HepG2 (cell line): Measurements from ENCODE around the gene NTN5. TPM values are rescaled to one million over a fixed set of nuclear protein-coding genes. Genes with fewer than 3 reads are reported as not detected.
A peak's percentile ranks its signal among the peaks of the same experiment; 100 is the strongest.

ENCODE experiments used
- ATF6 ChIP-seq: sonication (generic); formaldehyde crosslinking; conservative IDR thresholded peaks from 2 replicates; pipeline ENCODE4 v1.4.0; 2020; ENCODE audit warnings: missing genetic modification reagents
- BRCA1 ChIP-seq: sonication (generic); formaldehyde crosslinking; IDR thresholded peaks from 2 replicates; pipeline ENCODE4 v1.4.0; 2020; ENCODE audit warnings: missing genetic modification reagents
- FOXA1 ChIP-seq, 2 experiments: fragments of 450-650 bp in 1 of 2; sonication (generic) in 1 of 2; formaldehyde crosslinking in 1 of 2; IDR thresholded peaks; 2 replicates each; pipeline versions ENCODE4 v1.4.0 to v1.6.1; 2016 to 2020; ENCODE audit warnings: missing genetic modification reagents in 1 of 2
- GLMP ChIP-seq: sonication (generic); formaldehyde crosslinking; IDR thresholded peaks from 2 replicates; pipeline ENCODE4 v1.9.0; 2021; ENCODE audit warnings: missing genetic modification reagents, mild to moderate bottlenecking, borderline replicate concordance
- HMG20B ChIP-seq: conservative IDR thresholded peaks from 2 replicates; pipeline ENCODE4 v1.6.1; 2016; ENCODE audit warnings: missing genetic modification reagents, missing compliant biosample characterization
- HNF4A ChIP-seq: sonication (generic); formaldehyde crosslinking; IDR thresholded peaks from 2 replicates; pipeline ENCODE4 v1.4.0; 2020; ENCODE audit warnings: missing genetic modification reagents
- HNRNPL ChIP-seq: fragments of 200-400 bp; formaldehyde crosslinking; IDR thresholded peaks from 2 replicates; pipeline ENCODE4 v1.6.1; 2017; ENCODE audit warnings: mild to moderate bottlenecking, low read depth, low read length
- MAX ChIP-seq: IDR thresholded peaks from 2 replicates; pipeline ENCODE4 v1.6.1; 2012; ENCODE audit warnings: inconsistent platforms
- MEIS1 ChIP-seq: sonication (generic); formaldehyde crosslinking; IDR thresholded peaks from 2 replicates; pipeline ENCODE4 v1.9.0; 2021; ENCODE audit warnings: mild to moderate bottlenecking, missing genetic modification reagents, moderate library complexity, borderline replicate concordance
- NFYC ChIP-seq: IDR thresholded peaks from 2 replicates; pipeline ENCODE4 v1.6.1; 2016; ENCODE audit warnings: missing genetic modification reagents, missing compliant biosample characterization
- PAX8 ChIP-seq: sonication (generic); formaldehyde crosslinking; IDR thresholded peaks from 2 replicates; pipeline ENCODE4 v1.8.0; 2022; ENCODE audit warnings: mild to moderate bottlenecking, missing genetic modification reagents, borderline replicate concordance
- SIN3B ChIP-seq: fragments of 150-350 bp; IDR thresholded peaks from 2 replicates; pipeline ENCODE4 v1.6.1; 2014; ENCODE audit warnings: low read length
- SOX13 ChIP-seq, 3 experiments: fragments of 450-650 bp in 1 of 3; sonication (generic) in 1 of 3; formaldehyde crosslinking in 1 of 3; IDR thresholded peaks in 2 of 3; conservative IDR thresholded peaks in 1 of 3; 2 replicates each; pipeline versions ENCODE4 v1.5.0 to v1.6.1; 2016 to 2020; ENCODE audit warnings: antibody characterized with exemption in 1 of 3, mild to moderate bottlenecking in 1 of 3, missing compliant biosample characterization in 1 of 3, missing genetic modification reagents in 1 of 3, moderate library complexity in 1 of 3
- TRIM22 ChIP-seq: fragments of 450-650 bp; IDR thresholded peaks from 2 replicates; pipeline ENCODE4 v1.6.1; 2017
- ZNF205 ChIP-seq: IDR thresholded peaks from 2 replicates; pipeline ENCODE4 v1.6.1; 2018; ENCODE audit warnings: missing biosample characterization, missing genetic modification reagents
- ZNF354B ChIP-seq: sonication (generic); formaldehyde crosslinking; IDR thresholded peaks from 2 replicates; pipeline ENCODE4 v1.8.0; 2022; ENCODE audit warnings: mild to moderate bottlenecking, missing genetic modification reagents
- polyA plus RNA-seq, 8 experiments: library from polyadenylated mRNA; depleted of rRNA in 3 of 8; stranded (reverse) in 7 of 8; unstranded in 1 of 8; fragments of >200 nt; fragmentation: Illumina TruSeq in 4 of 8; extraction: Trizol in 4 of 8; gene quantifications; 2 replicates each; pipeline versions ENCODE4 v1.2.1 to v1.2.3, GENCODE V29; 2011 to 2016; ENCODE audit warnings: low read depth in 4 of 8, missing spikeins in 1 of 8, mixed read lengths in 1 of 8; ENCODE audit not compliant: insufficient read depth in 1 of 8
- total RNA-seq, 5 experiments: library from RNA; depleted of rRNA; stranded (reverse); fragments of >200 nt; fragmentation: Illumina TruSeq; extraction: Trizol; gene quantifications; 2 replicates each; pipeline ENCODE4 v1.2.3, GENCODE V29; 2016; ENCODE audit warnings: low read depth in 1 of 5
- TF ChIP-seq, protein P1 (sequence below): sonication (generic); formaldehyde crosslinking; IDR thresholded peaks from 2 replicates; pipeline ENCODE4 v1.5.0; 2020; ENCODE audit warnings: mild to moderate bottlenecking, missing genetic modification reagents, moderate library complexity
- TF ChIP-seq, protein P2 (sequence below): IDR thresholded peaks from 2 replicates; pipeline ENCODE4 v1.6.1; 2016
- TF ChIP-seq, protein P3 (sequence below): sonication (generic); formaldehyde crosslinking; IDR thresholded peaks from 2 replicates; pipeline ENCODE4 v1.4.0; 2020; ENCODE audit warnings: missing genetic modification reagents

NTN5 gene
- total and polyA plus RNA-seq, 2 of the 13 experiments (the other 11 are each of a cell fraction or from before 2014, with no cell fraction given): 0.05 TPM; not detected in 1

DNA sequence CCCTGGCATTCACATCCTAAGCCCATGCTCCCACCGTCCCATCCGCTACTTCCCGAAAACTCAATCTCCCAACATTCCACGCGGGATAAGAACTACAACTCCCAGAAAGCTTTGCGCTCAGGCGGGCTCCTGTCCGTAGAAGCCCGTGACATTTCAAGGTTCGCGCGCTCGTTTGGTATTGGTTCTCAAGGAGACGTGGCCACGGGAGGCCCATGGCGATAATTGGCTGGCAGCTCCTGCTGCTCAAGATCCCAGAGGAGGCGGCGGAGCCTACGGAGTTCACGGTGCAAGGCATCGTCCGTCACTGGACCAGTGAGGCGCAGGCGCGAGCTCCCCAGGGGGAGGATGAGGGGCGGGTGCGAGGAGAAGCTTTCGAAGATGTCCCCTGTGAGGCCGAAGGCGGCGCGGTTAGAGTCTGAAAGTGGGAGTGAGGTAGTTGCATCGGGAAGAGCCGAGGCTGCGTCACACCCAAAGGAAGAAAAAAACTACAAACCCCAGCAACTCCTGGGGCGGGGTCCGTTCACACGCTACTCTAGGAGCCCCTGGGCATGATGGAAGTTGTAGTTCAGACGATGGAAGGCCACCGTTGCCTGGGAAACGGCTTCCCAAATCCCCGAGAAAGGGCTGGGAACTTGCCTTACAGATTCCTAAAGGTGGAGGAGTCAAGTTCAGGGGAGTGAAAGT lies 47.9 kb upstream of the NTN5 start (continued):
- no peak for TF ChIP-seq GLMP (CRISPR knock-in tag)
- TF ChIP-seq ATF6 (CRISPR knock-in tag): no peak
- no peak for TF ChIP-seq TRIM22
- TF ChIP-seq MEIS1 (CRISPR knock-in tag): peak; percentile 43; the same call in 1 of the 2 replicates
- peak; percentile 98 for TF ChIP-seq NFYC
- TF ChIP-seq BRCA1: no peak
- 0 out of 2 replicates have a peak, but pooled peaks have one; percentile 14 for TF ChIP-seq ZNF354B (CRISPR knock-in tag)
- TF ChIP-seq HNRNPL: no peak
- no peak for TF ChIP-seq PAX8 (CRISPR knock-in tag)
- TF ChIP-seq HNF4A: peak; percentile 3; the same call in 1 of the 2 replicates
- TF ChIP-seq ZNF205: no peak; the same call in 1 of the 2 replicates
- TF ChIP-seq, protein P1, sequence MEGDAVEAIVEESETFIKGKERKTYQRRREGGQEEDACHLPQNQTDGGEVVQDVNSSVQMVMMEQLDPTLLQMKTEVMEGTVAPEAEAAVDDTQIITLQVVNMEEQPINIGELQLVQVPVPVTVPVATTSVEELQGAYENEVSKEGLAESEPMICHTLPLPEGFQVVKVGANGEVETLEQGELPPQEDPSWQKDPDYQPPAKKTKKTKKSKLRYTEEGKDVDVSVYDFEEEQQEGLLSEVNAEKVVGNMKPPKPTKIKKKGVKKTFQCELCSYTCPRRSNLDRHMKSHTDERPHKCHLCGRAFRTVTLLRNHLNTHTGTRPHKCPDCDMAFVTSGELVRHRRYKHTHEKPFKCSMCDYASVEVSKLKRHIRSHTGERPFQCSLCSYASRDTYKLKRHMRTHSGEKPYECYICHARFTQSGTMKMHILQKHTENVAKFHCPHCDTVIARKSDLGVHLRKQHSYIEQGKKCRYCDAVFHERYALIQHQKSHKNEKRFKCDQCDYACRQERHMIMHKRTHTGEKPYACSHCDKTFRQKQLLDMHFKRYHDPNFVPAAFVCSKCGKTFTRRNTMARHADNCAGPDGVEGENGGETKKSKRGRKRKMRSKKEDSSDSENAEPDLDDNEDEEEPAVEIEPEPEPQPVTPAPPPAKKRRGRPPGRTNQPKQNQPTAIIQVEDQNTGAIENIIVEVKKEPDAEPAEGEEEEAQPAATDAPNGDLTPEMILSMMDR (CRISPR knock-in tag): 0 out of 2 replicates have a peak, but pooled peaks have one; percentile 15
- TF ChIP-seq HMG20B (CRISPR knock-in tag): no peak
- TF ChIP-seq SIN3B: peak; percentile 57; the same call in 1 of the 2 replicates
- TF ChIP-seq, protein P2, sequence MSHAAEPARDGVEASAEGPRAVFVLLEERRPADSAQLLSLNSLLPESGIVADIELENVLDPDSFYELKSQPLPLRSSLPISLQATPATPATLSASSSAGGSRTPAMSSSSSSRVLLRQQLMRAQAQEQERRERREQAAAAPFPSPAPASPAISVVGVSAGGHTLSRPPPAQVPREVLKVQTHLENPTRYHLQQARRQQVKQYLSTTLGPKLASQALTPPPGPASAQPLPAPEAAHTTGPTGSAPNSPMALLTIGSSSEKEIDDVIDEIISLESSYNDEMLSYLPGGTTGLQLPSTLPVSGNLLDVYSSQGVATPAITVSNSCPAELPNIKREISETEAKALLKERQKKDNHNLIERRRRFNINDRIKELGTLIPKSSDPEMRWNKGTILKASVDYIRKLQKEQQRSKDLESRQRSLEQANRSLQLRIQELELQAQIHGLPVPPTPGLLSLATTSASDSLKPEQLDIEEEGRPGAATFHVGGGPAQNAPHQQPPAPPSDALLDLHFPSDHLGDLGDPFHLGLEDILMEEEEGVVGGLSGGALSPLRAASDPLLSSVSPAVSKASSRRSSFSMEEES: peak; percentile 64
- no peak for TF ChIP-seq MAX
- TF ChIP-seq, protein P3, sequence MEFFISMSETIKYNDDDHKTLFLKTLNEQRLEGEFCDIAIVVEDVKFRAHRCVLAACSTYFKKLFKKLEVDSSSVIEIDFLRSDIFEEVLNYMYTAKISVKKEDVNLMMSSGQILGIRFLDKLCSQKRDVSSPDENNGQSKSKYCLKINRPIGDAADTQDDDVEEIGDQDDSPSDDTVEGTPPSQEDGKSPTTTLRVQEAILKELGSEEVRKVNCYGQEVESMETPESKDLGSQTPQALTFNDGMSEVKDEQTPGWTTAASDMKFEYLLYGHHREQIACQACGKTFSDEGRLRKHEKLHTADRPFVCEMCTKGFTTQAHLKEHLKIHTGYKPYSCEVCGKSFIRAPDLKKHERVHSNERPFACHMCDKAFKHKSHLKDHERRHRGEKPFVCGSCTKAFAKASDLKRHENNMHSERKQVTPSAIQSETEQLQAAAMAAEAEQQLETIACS (CRISPR knock-in tag): no peak
- no peak for TF ChIP-seq SOX13 (IDR thresholded peaks at IDR 0.05)
- peak in 1 of 2 experiments; percentile 25; a peak in 1 of 4 replicates for TF ChIP-seq SOX13 (CRISPR knock-in tag; conservative IDR thresholded peaks at IDR 0.05 in 1 of 2, IDR thresholded peaks at IDR 0.05 in 1 of 2)
- TF ChIP-seq FOXA1 (IDR thresholded peaks at IDR 0.05): no peak
- no peak for TF ChIP-seq FOXA1 (CRISPR knock-in tag; IDR thresholded peaks at IDR 0.05)
